Measurements from ENCODE around the gene CATSPERZ. TPM values are rescaled to one million over a fixed set of nuclear protein-coding genes. Genes with fewer than 3 reads are reported as not detected.

CATSPERZ gene
- total RNA-seq, 1 donor from 2014 or later: not detected

GRCh38 chr11:64267207-64267945 lies 32.8 kb upstream of the CATSPERZ start:
- intact Hi-C loops (cut with micrococcal nuclease): no loop called here
- no peaks in the 10 kb centered on the region for H3K27me3 Mint-ChIP-seq
- TF ChIP-seq CTCF (IDR thresholded peaks at IDR 0.05): no peak
- ATAC-seq (ENCODE audit: low read depth): no peak
- no peak overlapping the region for H3K27ac Mint-ChIP-seq
- no peak for DNase-seq
- H3K4me3 Mint-ChIP-seq: no peak overlapping the region
- H3K9me3 Mint-ChIP-seq: no peaks in the 10 kb centered on the region
- ChIA-PET CTCF (interaction anchor here (1.1 to 5.7 kb wide), 2 partner anchors 15 to 35 kb away, joined by 3 to 55 read pairs; partner anchors contain the start of gene CATSPERZ), POLR2A (interaction anchor here (4.7 to 6.0 kb wide), 2 partner anchors 22 to 61 kb away, joined by 81 read pairs; partner anchors contain the start of genes FERMT3 and PPP1R14B)
- H3K4me1 Mint-ChIP-seq: peaks cover 23% of the 10 kb centered on the region
- peaks cover 12% of the 10 kb centered on the region for H3K36me3 Mint-ChIP-seq (ENCODE audit: low read depth)

- Mint-ChIP-seq H3K27ac (peak overlapping the region; percentile 95), H3K4me1 (peaks cover 23% of the 10 kb centered on the region), H3K36me3 (ENCODE audit: low read depth) (peaks cover 11% of the 10 kb centered on the region), H3K27me3 (no peaks in the 10 kb centered on the region), H3K4me3 (peak overlapping the region; percentile 97), H3K9me3 (no peaks in the 10 kb centered on the region)
- CTCF ChIA-PET: interaction anchor here (0.7 to 5.7 kb wide), 7 partner anchors 16 to 64 kb away, joined by 3 to 55 read pairs (median 6); partner anchors contain the start of genes CATSPERZ, PLCB3, PRDX5 and TRMT112
- intact Hi-C loops (cut with micrococcal nuclease): no loop called here
- DNase-seq (no peak), ATAC-seq (ENCODE audit: low read depth) (no peak)
- TF ChIP-seq CTCF (IDR thresholded peaks at IDR 0.05): no peak
- POLR2A ChIA-PET: interaction anchor here (0.8 to 6.0 kb wide), 13 partner anchors 14 to 1427 kb away, joined by 3 to 119 read pairs (median 22); partner anchors contain the start of genes BAD, DNAJC4, ESRRA and FERMT3
These were observed 31.9 kb upstream of the CATSPERZ start for GRCh38 chr11:64268025-64268892.

- Mint-ChIP-seq H3K4me3 (peak overlapping the region; percentile 97), H3K27me3 (no peaks in the 10 kb centered on the region), H3K9me3 (no peaks in the 10 kb centered on the region), H3K27ac (peak overlapping the region; percentile 95), H3K4me1 (peaks cover 23% of the 10 kb centered on the region), H3K36me3 (ENCODE audit: low read depth) (peaks cover 11% of the 10 kb centered on the region)
- ChIA-PET CTCF (interaction anchor here (0.7 to 5.7 kb wide), 6 partner anchors 17 to 64 kb away, joined by 4 to 55 read pairs (median 8); partner anchors contain the start of genes CATSPERZ, PLCB3, PRDX5 and TRMT112), POLR2A (interaction anchor here (0.8 to 6.0 kb wide), 13 partner anchors 15 to 1428 kb away, joined by 3 to 119 read pairs (median 22); partner anchors contain the start of genes BAD, DNAJC4, ESRRA and FERMT3)
- no peak for DNase-seq
- intact Hi-C loops (cut with micrococcal nuclease): loop anchor here (1.0 kb wide), 7 partner anchors 18 to 116 kb away; partner anchors contain the start of genes CCDC88B, DNAJC4, ESRRA and NUDT22
- peak; percentile 1 for ATAC-seq (ENCODE audit: low read depth)
- no peak for TF ChIP-seq CTCF (IDR thresholded peaks at IDR 0.05)
These were observed 31.1 kb upstream of the CATSPERZ start for GRCh38 chr11:64268893-64269539.

GRCh38 chr11:64269540-64270220 lies 30.5 kb upstream of the CATSPERZ start:
- Mint-ChIP-seq H3K36me3 (ENCODE audit: low read depth) (peaks cover 11% of the 10 kb centered on the region), H3K4me1 (peaks cover 23% of the 10 kb centered on the region), H3K9me3 (no peaks in the 10 kb centered on the region), H3K27me3 (no peaks in the 10 kb centered on the region), H3K27ac (peak overlapping the region; percentile 95), H3K4me3 (peak overlapping the region; percentile 97)
- POLR2A ChIA-PET: interaction anchor here (0.8 to 6.0 kb wide), 15 partner anchors 14 to 1428 kb away, joined by 3 to 119 read pairs (median 15); partner anchors contain the start of genes BAD, CCDC88B, DNAJC4 and ESRRA
- no peak for TF ChIP-seq CTCF (IDR thresholded peaks at IDR 0.05)
- intact Hi-C loops (cut with micrococcal nuclease): loop anchor here (1.0 kb wide), 14 partner anchors 16 to 116 kb away; partner anchors contain the start of genes CCDC88B, DNAJC4, ESRRA and FKBP2
- DNase-seq: peak; percentile 97
- peak; percentile 72 for ATAC-seq (ENCODE audit: low read depth)
- CTCF ChIA-PET: interaction anchor here (0.8 to 5.7 kb wide), 6 partner anchors 15 to 65 kb away, joined by 3 to 55 read pairs (median 8); partner anchors contain the start of genes CATSPERZ, PLCB3, PRDX5 and TRMT112

All from activated B cell treated with CpG ODN at 0.5 μM for 24 hours (primary cell).